ENCODE results near the gene RBMS3.

Gene RBMS3

GRCh38 chr3:29397406-29397805 is 116.5 kb downstream of the RBMS3 start:
- H3K27ac ChIP-seq (ENCODE audit: low read length): no peak overlapping the region
- peaks cover 10% of the 10 kb centered on the region; the same call in 1 of the 2 replicates for H3K9me3 ChIP-seq (ENCODE audit: insufficient read depth, low read depth, low read length)
- no peaks in the 10 kb centered on the region; the same call in 1 of the 2 replicates for H3K36me3 ChIP-seq (ENCODE audit: insufficient read depth, low read depth, low read length)

GRCh38 chr3:29398787-29399186 is 117.9 kb downstream of the RBMS3 start:
- H3K4me3 ChIP-seq (ENCODE audit: low read length): no peak overlapping the region
- H3K4me1 ChIP-seq (ENCODE audit: insufficient read depth, low read length): no peaks in the 10 kb centered on the region
- H3K9me3 ChIP-seq (ENCODE audit: insufficient read depth, low read depth, low read length): peaks cover 7% of the 10 kb centered on the region; the same call in 1 of the 2 replicates
- no peak overlapping the region for H3K9ac ChIP-seq (ENCODE audit: low read depth, low read length)
- no peak overlapping the region for H3K27ac ChIP-seq (ENCODE audit: low read length)
- H3K36me3 ChIP-seq (ENCODE audit: insufficient read depth, low read depth, low read length): no peaks in the 10 kb centered on the region
- H3K27me3 ChIP-seq (ENCODE audit: insufficient read depth, low read length): no peaks in the 10 kb centered on the region

More at GRCh38 chr3:29397406-29397805, 116.5 kb downstream of the RBMS3 start:
- H3K4me3 ChIP-seq (ENCODE audit: low read length): no peak overlapping the region
- no peaks in the 10 kb centered on the region for H3K27me3 ChIP-seq (ENCODE audit: insufficient read depth, low read length)
- H3K4me1 ChIP-seq (ENCODE audit: insufficient read depth, low read length): no peaks in the 10 kb centered on the region
- H3K9ac ChIP-seq (ENCODE audit: low read depth, low read length): no peak overlapping the region

- no peaks in the 10 kb centered on the region for H3K27me3 ChIP-seq (ENCODE audit: insufficient read depth, low read length)
- H3K9ac ChIP-seq (ENCODE audit: low read depth, low read length): no peak overlapping the region; the same call in 1 of the 2 replicates
- no peak overlapping the region for H3K27ac ChIP-seq (ENCODE audit: low read length)
- no peaks in the 10 kb centered on the region for H3K36me3 ChIP-seq (ENCODE audit: insufficient read depth, low read depth, low read length)
- H3K4me1 ChIP-seq (ENCODE audit: insufficient read depth, low read length): no peaks in the 10 kb centered on the region
- H3K4me3 ChIP-seq (ENCODE audit: low read length): no peak overlapping the region
- H3K9me3 ChIP-seq (ENCODE audit: insufficient read depth, low read depth, low read length): no peaks in the 10 kb centered on the region
Observed at GRCh38 chr3:29406291-29406832, 125.5 kb downstream of the RBMS3 start.

- Histone ChIP-seq H3K27ac (ENCODE audit: low read length) (no peak overlapping the region), H3K9ac (ENCODE audit: low read depth, low read length) (no peak overlapping the region), H3K4me3 (ENCODE audit: low read length) (no peak overlapping the region), H3K36me3 (ENCODE audit: insufficient read depth, low read depth, low read length) (no peaks in the 10 kb centered on the region), H3K27me3 (ENCODE audit: insufficient read depth, low read length) (no peaks in the 10 kb centered on the region), H3K9me3 (ENCODE audit: insufficient read depth, low read depth, low read length) (no peaks in the 10 kb centered on the region), H3K4me1 (ENCODE audit: insufficient read depth, low read length) (peaks cover 2% of the 10 kb centered on the region; the same call in 1 of the 2 replicates)
Observed at GRCh38 chr3:29408676-29409075, 127.8 kb downstream of the RBMS3 start.

- no peak overlapping the region for H3K27ac ChIP-seq (ENCODE audit: low read length)
- H3K4me1 ChIP-seq (ENCODE audit: insufficient read depth, low read length): peaks cover 10% of the 10 kb centered on the region
Observed at GRCh38 chr3:29409409-29409808, 128.5 kb downstream of the RBMS3 start.

GRCh38 chr3:29410220-29410619 is 129.3 kb downstream of the RBMS3 start:
- peaks cover 12% of the 10 kb centered on the region for H3K4me1 ChIP-seq (ENCODE audit: insufficient read depth, low read length)
- no peak overlapping the region for H3K4me3 ChIP-seq (ENCODE audit: low read length)
- no peak overlapping the region for H3K9ac ChIP-seq (ENCODE audit: low read depth, low read length)
- no peak overlapping the region for H3K27ac ChIP-seq (ENCODE audit: low read length)
- no peaks in the 10 kb centered on the region for H3K9me3 ChIP-seq (ENCODE audit: insufficient read depth, low read depth, low read length)
- no peaks in the 10 kb centered on the region for H3K27me3 ChIP-seq (ENCODE audit: insufficient read depth, low read length)
- H3K36me3 ChIP-seq (ENCODE audit: insufficient read depth, low read depth, low read length): no peaks in the 10 kb centered on the region

More at GRCh38 chr3:29409409-29409808, 128.5 kb downstream of the RBMS3 start:
- Histone ChIP-seq H3K27me3 (ENCODE audit: insufficient read depth, low read length) (no peaks in the 10 kb centered on the region), H3K36me3 (ENCODE audit: insufficient read depth, low read depth, low read length) (no peaks in the 10 kb centered on the region), H3K9ac (ENCODE audit: low read depth, low read length) (no peak overlapping the region), H3K9me3 (ENCODE audit: insufficient read depth, low read depth, low read length) (no peaks in the 10 kb centered on the region), H3K4me3 (ENCODE audit: low read length) (no peak overlapping the region)

- H3K27ac ChIP-seq (ENCODE audit: low read length): no peak overlapping the region
- H3K9me3 ChIP-seq (ENCODE audit: insufficient read depth, low read depth, low read length): no peaks in the 10 kb centered on the region
- peaks cover 12% of the 10 kb centered on the region for H3K4me1 ChIP-seq (ENCODE audit: insufficient read depth, low read length)
- no peak overlapping the region for H3K4me3 ChIP-seq (ENCODE audit: low read length)
- no peak overlapping the region for H3K9ac ChIP-seq (ENCODE audit: low read depth, low read length)
- no peaks in the 10 kb centered on the region for H3K27me3 ChIP-seq (ENCODE audit: insufficient read depth, low read length)
- H3K36me3 ChIP-seq (ENCODE audit: insufficient read depth, low read depth, low read length): no peaks in the 10 kb centered on the region
Observed at GRCh38 chr3:29410660-29411405, 130.0 kb downstream of the RBMS3 start.

GRCh38 chr3:29412110-29412509 is 131.2 kb downstream of the RBMS3 start:
- H3K9ac ChIP-seq (ENCODE audit: low read depth, low read length): no peak overlapping the region
- no peak overlapping the region for H3K4me3 ChIP-seq (ENCODE audit: low read length)
- H3K9me3 ChIP-seq (ENCODE audit: insufficient read depth, low read depth, low read length): no peaks in the 10 kb centered on the region
- H3K27ac ChIP-seq (ENCODE audit: low read length): no peak overlapping the region
- no peaks in the 10 kb centered on the region for H3K27me3 ChIP-seq (ENCODE audit: insufficient read depth, low read length)
- H3K36me3 ChIP-seq (ENCODE audit: insufficient read depth, low read depth, low read length): no peaks in the 10 kb centered on the region
- H3K4me1 ChIP-seq (ENCODE audit: insufficient read depth, low read length): peaks cover 17% of the 10 kb centered on the region

- no peaks in the 10 kb centered on the region for H3K9me3 ChIP-seq (ENCODE audit: insufficient read depth, low read depth, low read length)
- H3K36me3 ChIP-seq (ENCODE audit: insufficient read depth, low read depth, low read length): no peaks in the 10 kb centered on the region
- no peak overlapping the region for H3K4me3 ChIP-seq (ENCODE audit: low read length)
- no peaks in the 10 kb centered on the region for H3K27me3 ChIP-seq (ENCODE audit: insufficient read depth, low read length)
- peaks cover 17% of the 10 kb centered on the region for H3K4me1 ChIP-seq (ENCODE audit: insufficient read depth, low read length)
- H3K9ac ChIP-seq (ENCODE audit: low read depth, low read length): no peak overlapping the region
- H3K27ac ChIP-seq (ENCODE audit: low read length): no peak overlapping the region
Observed at GRCh38 chr3:29414468-29415224, 133.8 kb downstream of the RBMS3 start.

GRCh38 chr3:29415482-29416223 is 134.8 kb downstream of the RBMS3 start:
- no peak overlapping the region for H3K4me3 ChIP-seq (ENCODE audit: low read length)
- H3K27ac ChIP-seq (ENCODE audit: low read length): no peak overlapping the region
- peaks cover 17% of the 10 kb centered on the region for H3K4me1 ChIP-seq (ENCODE audit: insufficient read depth, low read length)
- no peaks in the 10 kb centered on the region for H3K27me3 ChIP-seq (ENCODE audit: insufficient read depth, low read length)
- no peaks in the 10 kb centered on the region for H3K9me3 ChIP-seq (ENCODE audit: insufficient read depth, low read depth, low read length)
- no peaks in the 10 kb centered on the region for H3K36me3 ChIP-seq (ENCODE audit: insufficient read depth, low read depth, low read length)
- H3K9ac ChIP-seq (ENCODE audit: low read depth, low read length): no peak overlapping the region

- Histone ChIP-seq H3K36me3 (ENCODE audit: insufficient read depth, low read depth, low read length) (no peaks in the 10 kb centered on the region), H3K27ac (ENCODE audit: low read length) (no peak overlapping the region), H3K4me1 (ENCODE audit: insufficient read depth, low read length) (peaks cover 17% of the 10 kb centered on the region), H3K9ac (ENCODE audit: low read depth, low read length) (no peak overlapping the region), H3K4me3 (ENCODE audit: low read length) (no peak overlapping the region), H3K9me3 (ENCODE audit: insufficient read depth, low read depth, low read length) (no peaks in the 10 kb centered on the region), H3K27me3 (ENCODE audit: insufficient read depth, low read length) (no peaks in the 10 kb centered on the region)
Observed at GRCh38 chr3:29416514-29416913, 135.6 kb downstream of the RBMS3 start.

All from iPS-20b (cell line).